Suprapubic skin (tissue), 4 donors: ENCODE results near the gene FYTTD1. TPM values are rescaled to one million over a fixed set of nuclear protein-coding genes. Genes with fewer than 3 reads are reported as not detected.

ENCODE experiments used
- DNase-seq, 2 donors: peaks; one replicate each; pipeline ENCODE4 v3.0.0-alpha.2; 2019; ENCODE audit warnings: low spot score in 2 of 2
- H3K27ac ChIP-seq: fragments of 200-600 bp; sonication (generic); one replicate; pipeline ENCODE4 v1.5.1; 2019
- H3K27me3 ChIP-seq: fragments of 200-600 bp; sonication (generic); one replicate; pipeline ENCODE4 v1.5.1; 2019
- H3K36me3 ChIP-seq: fragments of 200-600 bp; sonication (generic); one replicate; pipeline ENCODE4 v1.5.1; 2019
- H3K4me1 ChIP-seq: fragments of 200-600 bp; sonication (generic); one replicate; pipeline ENCODE4 v1.5.1; 2019
- H3K4me3 ChIP-seq: fragments of 200-600 bp; sonication (generic); one replicate; pipeline ENCODE4 v1.5.1; 2019; ENCODE audit warnings: mild to moderate bottlenecking
- H3K9me3 ChIP-seq: fragments of 200-600 bp; sonication (generic); one replicate; pipeline ENCODE4 v1.5.1; 2019
- EP300 ChIP-seq: sonication (generic); formaldehyde crosslinking; IDR thresholded peaks from one replicate; pipeline ENCODE4 v1.6.1; 2017; ENCODE audit warnings: antibody characterized with exemption
- POLR2A ChIP-seq, 2 donors: fragments of 450-650 bp; IDR thresholded peaks; one replicate each; pipeline ENCODE4 v1.6.1; 2017; ENCODE audit warnings: antibody characterized with exemption in 2 of 2, mild to moderate bottlenecking in 2 of 2, moderate library complexity in 2 of 2
- POLR2AphosphoS5 ChIP-seq, 3 donors: sonication (generic); formaldehyde crosslinking; IDR thresholded peaks; one replicate each; pipeline ENCODE4 v1.6.1; 2017; ENCODE audit warnings: antibody characterized with exemption in 3 of 3
- WGBS: methylation state at CpG from one replicate; pipeline ENCODE4 v1.1.5; 2018; 5-methylcytosine and 5-hydroxymethylcytosine counted together
- total RNA-seq, 4 donors: library from RNA; depleted of rRNA; stranded (reverse); fragments of >200 nt; gene quantifications; one replicate each; pipeline ENCODE4 v1.1.0, GENCODE V29; 2016
- TF ChIP-seq, protein P1 (sequence below), 2 donors: fragments of 200-600 bp in 1 of 2; fragments of 450-650 bp in 1 of 2; sonication (generic) in 1 of 2; IDR thresholded peaks; one replicate each; pipeline ENCODE4 v1.5.1; 2016 to 2019; ENCODE audit warnings: antibody characterized with exemption in 2 of 2, mild to moderate bottlenecking in 1 of 2, moderate library complexity in 1 of 2

FYTTD1 gene
- total RNA-seq, 4 donors from 2014 or later: 46.6 to 53.3 (median 49.9) TPM

DNA sequence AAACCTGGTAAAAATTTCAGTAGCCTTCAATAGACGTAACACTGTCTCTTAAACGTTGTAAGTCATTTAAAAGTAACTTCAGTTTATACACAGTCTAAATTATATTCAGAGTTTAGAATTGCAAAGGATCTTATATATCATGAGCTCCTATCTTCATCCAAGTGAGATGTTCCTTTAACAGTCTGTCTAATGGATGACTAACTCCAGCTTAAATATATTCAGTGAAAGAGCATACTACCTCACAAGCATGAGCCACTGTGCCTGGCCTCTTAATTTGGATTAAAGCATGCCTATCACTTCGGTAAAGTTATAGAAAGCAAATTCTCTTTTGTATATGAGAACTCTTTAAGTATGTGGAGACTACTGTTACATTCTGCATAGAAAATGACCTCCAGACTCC, 7.0 kb downstream of the FYTTD1 start:
- peaks cover 17% of the 10 kb centered on the region for H3K4me1 ChIP-seq
- no peaks in the 10 kb centered on the region for H3K27me3 ChIP-seq
- no peak for DNase-seq
- H3K9me3 ChIP-seq: no peaks in the 10 kb centered on the region
- H3K36me3 ChIP-seq: peaks cover 8% of the 10 kb centered on the region
- no peak overlapping the region for H3K27ac ChIP-seq
- WGBS: 88% methylated on average over 3 of the region's 3 CpGs
- H3K4me3 ChIP-seq: no peak overlapping the region
- TF ChIP-seq POLR2AphosphoS5 (IDR thresholded peaks at IDR 0.05): no peak
- TF ChIP-seq, protein P1, sequence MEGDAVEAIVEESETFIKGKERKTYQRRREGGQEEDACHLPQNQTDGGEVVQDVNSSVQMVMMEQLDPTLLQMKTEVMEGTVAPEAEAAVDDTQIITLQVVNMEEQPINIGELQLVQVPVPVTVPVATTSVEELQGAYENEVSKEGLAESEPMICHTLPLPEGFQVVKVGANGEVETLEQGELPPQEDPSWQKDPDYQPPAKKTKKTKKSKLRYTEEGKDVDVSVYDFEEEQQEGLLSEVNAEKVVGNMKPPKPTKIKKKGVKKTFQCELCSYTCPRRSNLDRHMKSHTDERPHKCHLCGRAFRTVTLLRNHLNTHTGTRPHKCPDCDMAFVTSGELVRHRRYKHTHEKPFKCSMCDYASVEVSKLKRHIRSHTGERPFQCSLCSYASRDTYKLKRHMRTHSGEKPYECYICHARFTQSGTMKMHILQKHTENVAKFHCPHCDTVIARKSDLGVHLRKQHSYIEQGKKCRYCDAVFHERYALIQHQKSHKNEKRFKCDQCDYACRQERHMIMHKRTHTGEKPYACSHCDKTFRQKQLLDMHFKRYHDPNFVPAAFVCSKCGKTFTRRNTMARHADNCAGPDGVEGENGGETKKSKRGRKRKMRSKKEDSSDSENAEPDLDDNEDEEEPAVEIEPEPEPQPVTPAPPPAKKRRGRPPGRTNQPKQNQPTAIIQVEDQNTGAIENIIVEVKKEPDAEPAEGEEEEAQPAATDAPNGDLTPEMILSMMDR (IDR thresholded peaks at IDR 0.05): no peak
- no peak for TF ChIP-seq POLR2A (IDR thresholded peaks at IDR 0.05)
- no peak for TF ChIP-seq EP300

DNA sequence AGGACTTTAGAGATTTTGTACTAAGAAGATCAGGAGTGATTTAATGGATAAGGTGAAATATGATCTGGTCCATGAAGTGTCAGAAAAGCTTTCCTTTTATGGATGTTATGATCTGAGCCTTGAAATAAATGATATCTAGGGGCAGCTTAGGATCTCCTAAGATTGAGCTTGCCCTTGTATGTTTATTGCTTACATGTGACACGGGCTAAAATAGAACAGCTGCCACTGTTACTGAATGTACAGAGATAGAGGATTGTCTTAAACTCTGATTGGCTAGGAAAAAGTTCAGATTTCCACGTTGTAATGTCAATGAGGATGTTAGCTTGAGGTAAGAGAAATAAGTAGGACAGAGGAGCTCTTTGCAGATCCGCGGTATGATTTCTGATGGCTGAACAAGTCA, 8.8 kb downstream of the FYTTD1 start:
- TF ChIP-seq POLR2AphosphoS5 (IDR thresholded peaks at IDR 0.05) (no peak), POLR2A (IDR thresholded peaks at IDR 0.05) (no peak), EP300 (no peak)
- TF ChIP-seq, protein P1 (IDR thresholded peaks at IDR 0.05): no peak
- no peaks in the 10 kb centered on the region for H3K27me3 ChIP-seq
- DNase-seq: no peak
- H3K4me1 ChIP-seq: peaks cover 5% of the 10 kb centered on the region
- H3K4me3 ChIP-seq: no peak overlapping the region
- no peaks in the 10 kb centered on the region for H3K9me3 ChIP-seq
- WGBS: 95% methylated on average over 4 of the region's 4 CpGs
- H3K36me3 ChIP-seq: peaks cover 27% of the 10 kb centered on the region
- no peak overlapping the region for H3K27ac ChIP-seq

DNA sequence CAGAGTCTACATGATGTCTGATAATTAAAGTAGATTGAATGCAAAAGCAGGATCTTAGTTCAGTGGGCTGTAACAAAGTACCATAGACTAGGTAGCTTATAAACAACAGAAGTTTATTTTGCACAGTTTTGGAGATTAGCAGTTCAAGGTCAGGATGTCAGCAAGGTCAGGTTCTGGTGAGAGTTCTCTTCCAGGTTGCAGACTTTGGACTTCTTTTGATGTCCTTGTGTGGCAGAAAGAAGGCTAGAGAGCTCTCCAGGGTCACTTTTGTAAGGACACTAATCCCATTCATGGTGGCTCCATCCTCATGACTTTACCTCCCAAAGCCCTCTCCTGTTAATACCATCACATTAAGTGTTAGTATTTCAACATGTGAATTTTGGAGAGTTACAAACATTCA, 12.1 kb downstream of the FYTTD1 start:
- no peak for DNase-seq
- Histone ChIP-seq H3K4me1 (no peaks in the 10 kb centered on the region), H3K27me3 (no peaks in the 10 kb centered on the region), H3K9me3 (no peaks in the 10 kb centered on the region), H3K4me3 (no peak overlapping the region), H3K27ac (no peak overlapping the region), H3K36me3 (peaks cover 49% of the 10 kb centered on the region)
- TF ChIP-seq, protein P1 (IDR thresholded peaks at IDR 0.05): no peak
- TF ChIP-seq POLR2A (IDR thresholded peaks at IDR 0.05) (no peak), POLR2AphosphoS5 (IDR thresholded peaks at IDR 0.05) (no peak)

DNA sequence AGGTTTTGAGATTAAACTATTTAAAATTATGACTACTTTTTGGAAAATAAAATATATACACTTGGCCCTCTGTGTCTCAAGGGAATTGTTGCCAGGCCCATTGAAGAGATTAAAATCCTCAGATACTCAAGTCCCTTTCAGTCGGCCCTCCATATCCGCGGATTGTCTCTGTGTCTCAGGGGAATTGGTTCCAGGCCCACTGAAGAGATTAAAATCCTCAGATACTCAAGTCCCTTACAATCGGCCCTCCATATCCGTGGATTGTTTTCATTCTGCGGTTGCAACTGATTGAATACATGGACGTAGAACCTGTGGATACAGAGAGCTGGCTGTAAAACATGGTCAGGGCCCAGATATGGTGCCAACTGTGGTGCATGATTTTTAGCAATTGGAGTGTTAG, 25.6 kb downstream of the FYTTD1 start:
- WGBS: 79% methylated on average over 7 of the region's 7 CpGs
- TF ChIP-seq, protein P1 (IDR thresholded peaks at IDR 0.05): no peak
- TF ChIP-seq POLR2AphosphoS5 (IDR thresholded peaks at IDR 0.05) (no peak), EP300 (no peak), POLR2A (IDR thresholded peaks at IDR 0.05) (no peak)
- H3K9me3 ChIP-seq: no peaks in the 10 kb centered on the region
- peaks cover 78% of the 10 kb centered on the region for H3K36me3 ChIP-seq
- H3K4me1 ChIP-seq: no peaks in the 10 kb centered on the region
- no peak overlapping the region for H3K27ac ChIP-seq
- H3K4me3 ChIP-seq: no peak overlapping the region
- H3K27me3 ChIP-seq: no peaks in the 10 kb centered on the region
- DNase-seq: no peak

DNA sequence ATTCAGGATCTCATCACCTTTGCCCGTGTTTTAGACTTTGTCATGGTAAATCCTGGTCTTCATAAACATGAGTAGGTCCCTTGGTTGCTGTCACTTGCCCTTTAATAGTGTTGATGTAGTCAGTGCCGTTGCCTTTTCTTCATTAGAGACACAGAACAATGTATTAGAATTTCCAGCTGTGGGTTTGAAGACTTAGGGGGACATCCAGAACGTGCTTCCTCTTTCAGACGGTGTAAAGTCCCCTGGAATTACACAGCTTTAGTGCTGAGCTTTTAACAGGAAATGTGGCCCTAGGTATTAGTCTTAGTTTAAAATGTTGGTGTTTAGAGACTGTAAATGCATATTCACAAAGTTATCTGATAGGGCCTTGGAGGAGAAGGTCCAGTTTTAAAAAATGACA, 32.5 kb downstream of the FYTTD1 start:
- no peak for TF ChIP-seq POLR2AphosphoS5 (IDR thresholded peaks at IDR 0.05)
- no peak for TF ChIP-seq EP300
- TF ChIP-seq POLR2A (IDR thresholded peaks at IDR 0.05): no peak
- TF ChIP-seq, protein P1 (IDR thresholded peaks at IDR 0.05): no peak
- 86% methylated on average over 4 of the region's 4 CpGs for WGBS
- H3K4me3 ChIP-seq: no peak overlapping the region
- H3K27ac ChIP-seq: no peak overlapping the region
- H3K27me3 ChIP-seq: no peaks in the 10 kb centered on the region
- no peaks in the 10 kb centered on the region for H3K9me3 ChIP-seq
- no peaks in the 10 kb centered on the region for H3K4me1 ChIP-seq
- peaks cover 57% of the 10 kb centered on the region for H3K36me3 ChIP-seq
- DNase-seq: no peak
